ENCODE data around the gene HEYL.

Gene HEYL

DNA sequence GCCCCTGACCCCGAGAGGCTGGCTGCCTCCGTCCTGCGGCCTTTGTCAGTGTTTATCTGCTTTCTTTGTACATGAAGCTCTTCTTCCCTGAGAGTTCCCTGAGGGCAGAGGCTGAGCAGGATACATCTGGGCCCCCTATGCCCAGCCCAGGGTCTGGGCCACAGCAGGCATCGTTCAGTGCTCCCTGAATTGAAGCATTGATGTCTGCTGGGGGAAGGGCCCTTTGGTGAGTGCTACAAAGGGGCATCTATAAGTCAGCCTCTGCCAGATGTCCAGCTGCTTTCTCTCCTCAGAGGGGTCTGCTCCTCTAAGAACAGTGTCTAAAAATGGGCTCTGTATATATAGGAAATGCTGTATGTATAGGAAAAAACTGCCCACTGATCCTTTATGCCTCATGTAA is 2.1 kb downstream of the HEYL start:
- no peak overlapping the region for H3K4me3 ChIP-seq (replicated peaks; ENCODE audit: low read depth, low read length)
- DNase-seq (ENCODE audit: extremely low read depth, low read depth) = no peak
- TF ChIP-seq, protein P1, sequence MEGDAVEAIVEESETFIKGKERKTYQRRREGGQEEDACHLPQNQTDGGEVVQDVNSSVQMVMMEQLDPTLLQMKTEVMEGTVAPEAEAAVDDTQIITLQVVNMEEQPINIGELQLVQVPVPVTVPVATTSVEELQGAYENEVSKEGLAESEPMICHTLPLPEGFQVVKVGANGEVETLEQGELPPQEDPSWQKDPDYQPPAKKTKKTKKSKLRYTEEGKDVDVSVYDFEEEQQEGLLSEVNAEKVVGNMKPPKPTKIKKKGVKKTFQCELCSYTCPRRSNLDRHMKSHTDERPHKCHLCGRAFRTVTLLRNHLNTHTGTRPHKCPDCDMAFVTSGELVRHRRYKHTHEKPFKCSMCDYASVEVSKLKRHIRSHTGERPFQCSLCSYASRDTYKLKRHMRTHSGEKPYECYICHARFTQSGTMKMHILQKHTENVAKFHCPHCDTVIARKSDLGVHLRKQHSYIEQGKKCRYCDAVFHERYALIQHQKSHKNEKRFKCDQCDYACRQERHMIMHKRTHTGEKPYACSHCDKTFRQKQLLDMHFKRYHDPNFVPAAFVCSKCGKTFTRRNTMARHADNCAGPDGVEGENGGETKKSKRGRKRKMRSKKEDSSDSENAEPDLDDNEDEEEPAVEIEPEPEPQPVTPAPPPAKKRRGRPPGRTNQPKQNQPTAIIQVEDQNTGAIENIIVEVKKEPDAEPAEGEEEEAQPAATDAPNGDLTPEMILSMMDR (IDR thresholded peaks at IDR 0.05; ENCODE audit: low read depth, low read length, missing control alignments) = no peak

DNA sequence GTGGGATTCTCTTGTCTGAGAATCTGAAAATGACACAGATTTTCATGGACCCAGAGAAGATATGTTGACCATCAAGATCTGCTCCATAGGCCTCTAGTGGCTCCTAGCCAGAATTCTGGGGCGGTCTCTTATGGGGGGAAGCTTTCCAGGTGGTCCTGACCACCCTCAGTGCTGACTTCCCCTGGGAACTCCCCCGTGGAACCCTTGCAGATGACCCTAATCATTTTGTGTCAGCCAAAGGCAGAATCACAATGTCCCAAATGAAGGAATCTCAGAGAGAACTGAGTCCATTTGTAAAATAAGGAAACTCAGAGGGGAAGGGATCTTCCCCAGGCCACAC is 3.6 kb downstream of the HEYL start:
- no peak overlapping the region for H3K4me3 ChIP-seq (replicated peaks; ENCODE audit: low read depth, low read length)
- TF ChIP-seq, protein P1 (IDR thresholded peaks at IDR 0.05; ENCODE audit: low read depth, low read length, missing control alignments) = no peak

DNA sequence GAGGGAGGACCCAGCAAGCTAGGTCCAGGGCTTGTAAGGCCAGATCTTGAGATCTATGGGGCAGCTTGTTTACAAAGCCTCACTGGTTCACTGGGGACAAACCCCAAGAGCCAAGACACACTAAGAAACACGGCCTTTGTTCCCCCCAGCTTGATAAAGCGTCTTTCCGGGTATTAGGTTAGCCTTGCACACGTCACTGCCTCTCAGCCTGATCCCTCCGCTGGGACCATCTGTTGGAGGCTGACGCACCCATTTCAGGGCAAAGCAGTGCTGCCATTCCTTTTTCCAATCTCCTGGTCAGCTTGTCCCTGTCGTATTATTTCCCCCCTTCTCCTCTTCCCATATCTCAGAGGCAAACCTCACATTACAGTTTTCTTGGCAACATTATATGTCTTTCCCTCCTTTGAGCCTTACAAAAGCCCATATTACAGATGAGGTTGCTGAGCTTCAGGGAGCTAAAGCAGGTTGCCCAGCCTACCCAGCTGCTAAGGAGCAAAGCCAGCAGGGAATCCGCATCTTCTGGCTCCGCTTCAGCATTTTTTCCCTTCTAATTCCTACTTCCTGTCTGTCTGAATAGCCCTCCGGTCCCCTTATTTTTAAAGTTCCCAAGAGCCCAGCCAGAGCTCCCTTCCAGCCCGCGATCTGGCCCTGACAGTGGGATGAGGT is 4.1 kb downstream of the HEYL start:
- no peak overlapping the region for H3K4me3 ChIP-seq (replicated peaks; ENCODE audit: low read depth, low read length)
- TF ChIP-seq, protein P1 (IDR thresholded peaks at IDR 0.05; ENCODE audit: low read depth, low read length, missing control alignments) = no peak
- no peak for DNase-seq (ENCODE audit: extremely low read depth, low read depth)

More for the DNA sequence above, 3.6 kb downstream of the HEYL start:
- DNase-seq (ENCODE audit: extremely low read depth, low read depth) = no peak

DNA sequence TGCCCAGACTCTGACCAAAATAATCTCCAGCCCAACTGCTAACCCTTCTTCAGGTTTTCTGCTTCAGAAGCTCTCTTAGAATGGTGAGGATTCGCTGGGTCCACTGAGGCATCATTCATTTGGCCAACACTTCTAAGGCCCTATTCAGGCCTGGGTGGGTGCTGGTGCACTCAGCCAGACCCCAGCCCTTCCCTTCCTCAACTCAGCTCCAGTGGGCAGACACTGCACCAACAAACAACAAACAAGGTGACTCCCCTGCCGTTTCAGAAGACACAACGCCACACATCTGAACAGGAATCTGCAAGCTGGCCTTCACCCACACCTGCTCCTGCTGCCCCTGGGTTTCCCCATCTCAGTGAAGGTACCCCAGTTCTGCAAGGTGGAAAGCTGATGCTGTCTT is 6.0 kb downstream of the HEYL start:
- H3K4me3 ChIP-seq (replicated peaks; ENCODE audit: low read depth, low read length) = no peak overlapping the region
- TF ChIP-seq, protein P1 (IDR thresholded peaks at IDR 0.05; ENCODE audit: low read depth, low read length, missing control alignments) = no peak
- DNase-seq (ENCODE audit: extremely low read depth, low read depth) = no peak

DNA sequence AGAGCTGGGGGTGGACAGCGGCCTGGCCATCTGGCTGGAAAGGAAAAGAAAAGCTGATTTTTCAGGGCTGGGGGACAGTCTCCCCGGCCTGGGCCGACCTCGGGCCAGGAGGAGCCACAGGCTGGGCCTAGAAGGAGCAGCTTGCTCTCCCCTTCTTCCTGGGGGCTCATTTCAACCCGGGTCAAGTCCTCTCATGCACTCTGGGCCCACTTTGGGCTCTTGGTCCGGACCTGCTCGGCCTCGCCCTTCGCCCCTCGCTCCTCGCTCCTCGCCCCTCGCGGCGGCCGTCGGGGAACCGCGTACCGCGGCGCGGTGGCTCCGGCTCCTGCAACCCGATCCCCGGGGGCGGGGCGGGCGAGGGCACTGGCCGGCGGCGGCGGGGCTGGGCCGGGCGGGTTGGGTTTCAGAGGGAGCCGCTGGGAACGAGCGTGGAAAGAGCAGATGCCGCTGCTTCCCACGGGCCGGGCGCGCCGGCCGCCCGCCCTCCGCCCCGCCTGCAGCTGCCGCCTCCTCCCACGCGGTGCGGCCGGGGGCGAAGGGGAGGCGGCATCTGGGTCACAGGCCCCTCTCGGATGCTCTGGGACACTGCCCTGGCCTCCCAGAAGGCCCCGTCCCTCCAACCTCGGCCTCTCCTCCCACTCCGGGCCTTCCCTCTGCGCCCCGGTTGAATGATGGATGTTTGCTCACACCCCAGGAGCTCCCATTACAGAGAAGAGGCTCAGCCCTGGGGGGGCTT is 6.6 kb downstream of the HEYL start:
- H3K4me3 ChIP-seq (replicated peaks; ENCODE audit: low read depth, low read length) = no peak overlapping the region
- DNase-seq (ENCODE audit: extremely low read depth, low read depth) = no peak
- TF ChIP-seq, protein P1 (IDR thresholded peaks at IDR 0.05; ENCODE audit: low read depth, low read length, missing control alignments) = no peak

DNA sequence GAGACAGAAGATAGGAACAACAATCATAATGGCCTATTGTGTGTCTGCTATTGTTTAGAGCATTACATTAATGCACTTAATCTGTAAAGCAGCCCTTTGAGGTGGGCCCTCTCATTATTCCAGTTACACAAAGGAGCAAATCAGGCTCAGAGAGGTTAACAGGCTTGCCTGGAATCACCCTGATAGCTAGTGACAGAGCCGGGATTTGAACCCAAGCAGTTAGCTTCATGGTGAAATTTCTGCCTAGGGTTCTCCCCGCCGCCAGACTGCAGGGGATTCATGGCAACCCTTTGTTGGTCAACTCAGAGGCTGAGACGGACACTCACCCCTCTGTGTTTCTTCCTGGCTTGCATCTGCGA is 7.1 kb downstream of the HEYL start:
- TF ChIP-seq, protein P1 (IDR thresholded peaks at IDR 0.05; ENCODE audit: low read depth, low read length, missing control alignments) = no peak
- no peak overlapping the region for H3K4me3 ChIP-seq (replicated peaks; ENCODE audit: low read depth, low read length)
- no peak for DNase-seq (ENCODE audit: extremely low read depth, low read depth)
